HCT116 (cell line): ENCODE measurements around the gene STAG1. TPM values are rescaled to one million over a fixed set of nuclear protein-coding genes. Genes with fewer than 3 reads are reported as not detected.
"Not testable (repeated sequence)": the region's sequence is repeated elsewhere in the genome, so short reads cannot be mapped to it uniquely, and the experiment has no call there.

Source experiments
- ATAC-seq: fragments of 200-7000 bp; cut with Tn5 transposase; 2 replicates; pipeline ENCODE4 v1.9.1; 2020; ENCODE audit warnings: mild to moderate bottlenecking, moderate library complexity
- BruUV-seq: library from RNA; stranded (reverse); fragments of 400-500 nt; replicated peaks from 2 replicates; lab custom pipeline; 2021; lab: Mats Ljungman, UMichigan
- CTCF ChIA-PET: fragments of 300-600 bp; sonication (Branson Sonifier 250); formaldehyde crosslinking; loops from one replicate; lab custom pipeline; 2021; ENCODE audit warnings: antibody characterized with exemption; lab: Charles Lee
- POLR2A ChIA-PET: fragments of 300-600, 350-600 bp; sonication (Branson Sonifier 250); formaldehyde crosslinking; loops from one replicate; lab custom pipeline; 2021; ENCODE audit warnings: antibody characterized with exemption; lab: Charles Lee
- RAD21 ChIA-PET, 2 experiments: fragments of 300-600 bp; sonication (Branson Sonifier 250); formaldehyde crosslinking; loops; one replicate each; lab custom pipeline; 2023; ENCODE audit warnings: low total read pairs in 2 of 2; ENCODE audit not compliant: uncharacterized antibody in 2 of 2, unreplicated experiment in 2 of 2, low non-redundant PET in 1 of 2; lab: Charles Lee
- DNase-seq: peaks from one replicate; pipeline ENCODE4 v3.0.0-alpha.2; 2010; ENCODE audit warnings: low read depth, low spot score
- H2AFZ ChIP-seq: fragments of 200-600 bp; shearing (Covaris generic), sonication (generic); 2 replicates; pipeline ENCODE4 v1.6.1; 2017; ENCODE audit warnings: low read depth, mixed run types, mixed read lengths, antibody characterized with exemption, low read length; ENCODE audit not compliant: poor library complexity, severe bottlenecking
- H3K27ac ChIP-seq: 2 replicates; pipeline ENCODE4 v1.5.1; 2012; ENCODE audit warnings: low read depth, low read length
- H3K27me3 ChIP-seq: fragments of 200-600 bp; sonication (generic); 2 replicates; pipeline ENCODE4 v1.6.1; 2016; ENCODE audit warnings: mixed run types, low read length, mixed read lengths; ENCODE audit not compliant: insufficient read depth
- H3K36me3 ChIP-seq, 2 experiments: fragments of 200-500 bp in 1 of 2; fragments of 200-600 bp in 1 of 2; sonication (Bioruptor generic) in 1 of 2; sonication (generic) in 1 of 2; 2 replicates each; pipeline versions ENCODE4 v1.5.1 to v1.6.1; 2014 to 2016; ENCODE audit warnings: low read length in 2 of 2, inconsistent platforms in 1 of 2, mixed read lengths in 1 of 2, mixed run types in 1 of 2; ENCODE audit not compliant: insufficient read depth in 2 of 2, control insufficient read depth in 1 of 2
- H3K4me1 ChIP-seq, 2 experiments: fragments of 200-600 bp in 1 of 2; sonication (generic) in 1 of 2; 2 replicates each; pipeline versions ENCODE4 v1.5.1 to v1.6.1; 2012 to 2017; ENCODE audit warnings: low read length in 2 of 2, inconsistent platforms in 1 of 2, mild to moderate bottlenecking in 1 of 2, mixed read lengths in 1 of 2, mixed run types in 1 of 2, moderate library complexity in 1 of 2; ENCODE audit not compliant: insufficient read depth in 2 of 2, control insufficient read depth in 1 of 2
- H3K4me2 ChIP-seq: fragments of 200-600 bp; sonication (generic); 2 replicates; pipeline ENCODE4 v1.6.1; 2017; ENCODE audit warnings: mixed run types, low read length, mixed read lengths
- H3K4me3 ChIP-seq, 2 experiments: fragments of 200-600 bp in 1 of 2; sonication (generic) in 1 of 2; replicated peaks in 1 of 2; 2 replicates each; pipeline ENCODE4 v1.5.1; 2011 to 2016; ENCODE audit warnings: low read length in 2 of 2, control low read depth in 1 of 2, low read depth in 1 of 2, mild to moderate bottlenecking in 1 of 2, mixed read lengths in 1 of 2, mixed run types in 1 of 2
- H3K79me2 ChIP-seq: fragments of 200-600 bp; sonication (generic); 2 replicates; pipeline ENCODE4 v1.6.1; 2017; ENCODE audit warnings: mild to moderate bottlenecking, mixed run types, low read length, moderate library complexity, mixed read lengths; ENCODE audit not compliant: insufficient read depth
- H3K9ac ChIP-seq: fragments of 200-600 bp; sonication (generic); 2 replicates; pipeline ENCODE4 v1.6.1; 2016; ENCODE audit warnings: low read length, mixed read lengths
- H3K9me2 ChIP-seq: fragments of 200-600 bp; sonication (generic), shearing (Covaris generic); 2 replicates; pipeline ENCODE4 v1.6.1; 2017; ENCODE audit warnings: mixed run types, mild to moderate bottlenecking, moderate library complexity; ENCODE audit not compliant: insufficient read depth
- H3K9me3 ChIP-seq, 2 experiments: fragments of 200-500 bp in 1 of 2; fragments of 200-600 bp in 1 of 2; sonication (Bioruptor generic) in 1 of 2; sonication (generic) in 1 of 2; 2 replicates each; pipeline ENCODE4 v1.6.1; 2014 to 2017; ENCODE audit warnings: low read length in 2 of 2, mixed read lengths in 2 of 2, inconsistent platforms in 1 of 2, low read depth in 1 of 2, mild to moderate bottlenecking in 1 of 2, mixed run types in 1 of 2, moderate library complexity in 1 of 2; ENCODE audit not compliant: control insufficient read depth in 1 of 2, insufficient read depth in 1 of 2
- H4K20me1 ChIP-seq: fragments of 200-600 bp; sonication (generic), shearing (Covaris generic); 2 replicates; pipeline ENCODE4 v1.6.1; 2017; ENCODE audit warnings: mixed run types, mild to moderate bottlenecking, moderate library complexity; ENCODE audit not compliant: insufficient read depth
- EGR1 ChIP-seq: IDR thresholded peaks from 2 replicates; pipeline ENCODE4 v1.6.1; 2012; ENCODE audit warnings: low read depth
- ELF1 ChIP-seq: IDR thresholded peaks from 2 replicates; pipeline ENCODE4 v1.6.1; 2012; ENCODE audit warnings: low read depth, borderline replicate concordance
- EZH2 ChIP-seq: fragments of 200-600 bp; sonication (generic); IDR thresholded peaks from 2 replicates; pipeline ENCODE4 v1.6.1; 2017; ENCODE audit warnings: antibody characterized with exemption, mixed run types
- FOSL1 ChIP-seq: IDR thresholded peaks from 2 replicates; pipeline ENCODE4 v1.6.1; 2012; ENCODE audit warnings: low read depth
- SP1 ChIP-seq: IDR thresholded peaks from 2 replicates; pipeline ENCODE4 v1.6.1; 2012; ENCODE audit warnings: low read depth
- SRF ChIP-seq: IDR thresholded peaks from 2 replicates; pipeline ENCODE4 v1.6.1; 2012; ENCODE audit warnings: low read depth
- YY1 ChIP-seq: IDR thresholded peaks from 2 replicates; pipeline ENCODE4 v1.6.1; 2011; ENCODE audit warnings: low read length, low read depth, moderate library complexity, mild to moderate bottlenecking; ENCODE audit not compliant: insufficient replicate concordance; ENCODE audit errors: extremely low read depth
- ZBTB33 ChIP-seq: IDR thresholded peaks from 2 replicates; pipeline ENCODE4 v1.6.1; 2011; ENCODE audit warnings: mild to moderate bottlenecking, low read length, moderate library complexity; ENCODE audit not compliant: insufficient replicate concordance; ENCODE audit errors: extremely low read depth
- ZNF274 ChIP-seq: fragments of 200-500 bp; sonication (Bioruptor generic); IDR thresholded peaks from 2 replicates; pipeline ENCODE4 v1.6.1; 2014; ENCODE audit warnings: mild to moderate bottlenecking, low read depth, low read length, inconsistent platforms
- intact Hi-C: fragments of 100-400 bp; cut with micrococcal nuclease; formaldehyde crosslinking; loops from 2 replicates; pipeline ENCODE4 v1.10.0; 2022
- total RNA-seq: library from RNA; stranded (reverse); gene quantifications from one replicate; pipeline ENCODE4 v1.2.1, GENCODE V29; 2021; ENCODE audit not compliant: unreplicated experiment
- TF ChIP-seq, protein P1 (sequence below), 3 experiments: fragments of 200-600 bp in 1 of 3; sonication (generic) in 1 of 3; IDR thresholded peaks in 2 of 3; conservative IDR thresholded peaks in 1 of 3; 2 replicates each; pipeline ENCODE4 v1.5.1; 2012 to 2017; ENCODE audit warnings: low read depth in 2 of 3, low read length in 2 of 3, antibody characterized with exemption in 1 of 3, borderline replicate concordance in 1 of 3, control low read depth in 1 of 3, mild to moderate bottlenecking in 1 of 3, mixed read lengths in 1 of 3, mixed run types in 1 of 3, moderate library complexity in 1 of 3; ENCODE audit not compliant: insufficient read depth in 1 of 3

Gene STAG1
- total RNA-seq, 1 experiment from 2014 or later = 29.4 TPM

GRCh38 chr3:136516095-136516494 is 236.1 kb downstream of the STAG1 start:
- no peak overlapping the region for H3K9ac ChIP-seq
- DNase-seq = no peak
- no peaks in the 10 kb centered on the region for H3K27me3 ChIP-seq
- intact Hi-C loops = no loop called here
- peaks cover 4% of the 10 kb centered on the region; the same call in 1 of the 2 replicates for H4K20me1 ChIP-seq
- no peak for TF ChIP-seq ELF1
- TF ChIP-seq, all 23 proteins: peak for 0
- ChIA-PET RAD21 (no interaction called here), POLR2A (no interaction called here), CTCF (no interaction called here)
- Histone ChIP-seq H3K79me2 (peaks cover 10% of the 10 kb centered on the region), H3K4me3 (no peak overlapping the region), H3K9me3 (no peaks in the 10 kb centered on the region), H3K27ac (no peak overlapping the region), H3K4me1 (no peaks in the 10 kb centered on the region), H2AFZ (no peak overlapping the region), H3K4me2 (no peak overlapping the region), H3K9me2 (no peaks in the 10 kb centered on the region), H3K36me3 (no peaks in the 10 kb centered on the region)
- BruUV-seq = no TSS peak
- ATAC-seq = no peak

DNA sequence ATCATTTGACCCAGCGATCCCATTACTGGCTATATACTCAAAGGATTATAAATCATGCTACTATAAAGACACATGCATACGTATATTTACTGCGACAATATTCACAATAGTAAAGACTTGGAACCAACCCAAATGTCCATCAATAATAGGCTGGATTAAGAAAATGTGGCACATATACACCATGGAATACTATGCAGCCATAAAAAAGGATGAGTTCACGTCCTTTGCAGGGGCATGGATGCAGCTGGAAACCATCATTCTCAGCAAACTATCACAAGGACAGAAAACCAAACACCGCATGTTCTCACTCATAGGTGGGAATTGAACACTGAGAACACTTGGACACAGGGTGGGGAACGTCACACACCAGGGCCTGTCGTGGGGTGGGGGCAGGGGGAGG is 237.6 kb downstream of the STAG1 start:
- H3K4me2 ChIP-seq, DNase-seq, BruUV-seq, H3K27me3 ChIP-seq, H3K27ac ChIP-seq, RAD21 ChIA-PET, H3K9me3 ChIP-seq, ATAC-seq, H3K79me2 ChIP-seq, POLR2A ChIA-PET, H3K9ac ChIP-seq, CTCF ChIA-PET, H2AFZ ChIP-seq, H3K36me3 ChIP-seq, H3K4me1 ChIP-seq, H3K9me2 ChIP-seq, intact Hi-C loops, H4K20me1 ChIP-seq, H3K4me3 ChIP-seq: not testable (repeated sequence)

DNA sequence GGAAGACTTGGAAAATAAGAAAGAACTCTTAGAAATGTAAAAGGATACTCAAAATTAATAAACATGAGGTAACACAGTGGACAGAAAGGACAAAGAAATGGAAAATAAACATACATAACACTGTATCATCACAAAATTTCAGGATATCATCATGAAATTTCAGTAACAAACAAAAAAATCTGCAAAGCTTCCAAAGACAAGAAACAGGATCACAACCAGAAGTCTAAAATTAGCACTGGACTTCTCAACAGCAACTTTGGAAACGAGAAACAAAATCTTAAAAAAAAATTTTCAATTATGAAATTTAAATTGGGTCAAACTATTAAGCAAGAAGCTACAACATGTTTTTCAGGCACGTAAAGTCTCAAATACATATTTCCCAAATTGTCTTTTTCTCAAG is 238.8 kb downstream of the STAG1 start:
- Histone ChIP-seq H3K4me3 (no peak overlapping the region), H3K79me2 (peaks cover 10% of the 10 kb centered on the region), H3K9me3 (no peaks in the 10 kb centered on the region), H3K4me1 (no peaks in the 10 kb centered on the region), H3K27me3 (no peaks in the 10 kb centered on the region), H3K27ac (no peak overlapping the region), H3K9ac (no peak overlapping the region), H4K20me1 (no peaks in the 10 kb centered on the region), H2AFZ (no peak overlapping the region), H3K36me3 (no peaks in the 10 kb centered on the region), H3K9me2 (no peaks in the 10 kb centered on the region), H3K4me2 (no peak overlapping the region)
- POLR2A ChIA-PET = no interaction called here
- DNase-seq = no peak
- RAD21 ChIA-PET = no interaction called here
- ATAC-seq = no peak
- intact Hi-C loops = no loop called here
- CTCF ChIA-PET = no interaction called here
- BruUV-seq = no TSS peak
- TF ChIP-seq FOSL1 (no peak), ZBTB33 (no peak), ELF1 (no peak), EGR1 (no peak), EZH2 (no peak), SP1 (no peak), ZNF274 (no peak), SRF (no peak), YY1 (no peak)
- TF ChIP-seq, protein P1, sequence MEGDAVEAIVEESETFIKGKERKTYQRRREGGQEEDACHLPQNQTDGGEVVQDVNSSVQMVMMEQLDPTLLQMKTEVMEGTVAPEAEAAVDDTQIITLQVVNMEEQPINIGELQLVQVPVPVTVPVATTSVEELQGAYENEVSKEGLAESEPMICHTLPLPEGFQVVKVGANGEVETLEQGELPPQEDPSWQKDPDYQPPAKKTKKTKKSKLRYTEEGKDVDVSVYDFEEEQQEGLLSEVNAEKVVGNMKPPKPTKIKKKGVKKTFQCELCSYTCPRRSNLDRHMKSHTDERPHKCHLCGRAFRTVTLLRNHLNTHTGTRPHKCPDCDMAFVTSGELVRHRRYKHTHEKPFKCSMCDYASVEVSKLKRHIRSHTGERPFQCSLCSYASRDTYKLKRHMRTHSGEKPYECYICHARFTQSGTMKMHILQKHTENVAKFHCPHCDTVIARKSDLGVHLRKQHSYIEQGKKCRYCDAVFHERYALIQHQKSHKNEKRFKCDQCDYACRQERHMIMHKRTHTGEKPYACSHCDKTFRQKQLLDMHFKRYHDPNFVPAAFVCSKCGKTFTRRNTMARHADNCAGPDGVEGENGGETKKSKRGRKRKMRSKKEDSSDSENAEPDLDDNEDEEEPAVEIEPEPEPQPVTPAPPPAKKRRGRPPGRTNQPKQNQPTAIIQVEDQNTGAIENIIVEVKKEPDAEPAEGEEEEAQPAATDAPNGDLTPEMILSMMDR (IDR thresholded peaks at IDR 0.05 in 2 of 3, conservative IDR thresholded peaks at IDR 0.05 in 1 of 3; ENCODE audit: borderline replicate concordance in 1 of 3, insufficient read depth in 1 of 3, low read depth in 2 of 3, low read length in 2 of 3) = no peak
